ENCODE results near the gene CACNA1G.

CACNA1G gene

GRCh38 chr17:50549256-50549941 lies 11.1 kb upstream of the CACNA1G start:
- no peak for DNase-seq

- no peak for DNase-seq
Measured at GRCh38 chr17:50549969-50550368, 10.5 kb upstream of the CACNA1G start.

DNA sequence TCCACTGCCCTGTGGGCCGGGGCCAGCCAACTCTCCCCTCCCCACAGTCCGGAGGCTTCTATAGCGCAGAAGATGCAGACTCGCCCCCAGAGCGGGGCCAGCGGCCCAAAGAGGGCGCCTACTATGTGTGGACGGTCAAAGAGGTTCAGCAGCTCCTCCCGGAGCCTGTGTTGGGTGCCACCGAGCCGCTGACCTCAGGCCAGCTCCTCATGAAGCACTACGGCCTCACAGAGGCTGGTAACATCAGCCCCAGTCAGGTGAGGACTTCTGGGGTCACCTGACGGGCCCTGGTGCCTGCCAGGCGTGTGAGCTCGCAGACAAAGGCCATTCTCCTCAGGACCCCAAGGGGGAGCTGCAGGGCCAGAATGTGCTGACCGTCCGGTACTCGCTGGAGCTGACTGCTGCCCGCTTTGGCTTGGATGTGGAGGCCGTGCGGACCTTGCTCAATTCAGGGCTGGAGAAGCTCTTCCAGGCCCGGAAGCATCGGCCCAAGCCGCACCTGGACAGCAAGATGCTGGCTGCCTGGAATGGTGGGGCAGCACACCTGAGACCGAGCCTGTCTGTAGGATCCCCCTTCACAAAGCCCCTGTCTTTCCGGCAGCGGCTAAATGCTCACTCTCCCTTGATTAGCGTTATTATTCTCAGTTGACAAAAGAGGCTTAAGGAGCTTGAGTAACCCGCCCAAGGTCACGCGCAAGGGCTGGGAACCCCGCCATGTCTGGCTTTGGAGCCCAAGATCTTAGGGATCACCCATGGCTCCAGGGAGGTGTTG lies 9.7 kb upstream of the CACNA1G start:
- DNase-seq = peak; percentile 22

GRCh38 chr17:50551433-50551815 lies 9.1 kb upstream of the CACNA1G start:
- no peak for DNase-seq

GRCh38 chr17:50551884-50552283 lies 8.6 kb upstream of the CACNA1G start:
- no peak for DNase-seq

GRCh38 chr17:50554201-50554600 lies 6.3 kb upstream of the CACNA1G start:
- no peak for DNase-seq

- no peak for DNase-seq
Measured at GRCh38 chr17:50556803-50557202, 3.7 kb upstream of the CACNA1G start.

- no peak for DNase-seq
Measured at GRCh38 chr17:50557630-50558029, 2.9 kb upstream of the CACNA1G start.

- DNase-seq = no peak
Measured at GRCh38 chr17:50558091-50558490, 2.4 kb upstream of the CACNA1G start.

GRCh38 chr17:50558581-50558940 lies 2.0 kb upstream of the CACNA1G start:
- DNase-seq = no peak

DNA sequence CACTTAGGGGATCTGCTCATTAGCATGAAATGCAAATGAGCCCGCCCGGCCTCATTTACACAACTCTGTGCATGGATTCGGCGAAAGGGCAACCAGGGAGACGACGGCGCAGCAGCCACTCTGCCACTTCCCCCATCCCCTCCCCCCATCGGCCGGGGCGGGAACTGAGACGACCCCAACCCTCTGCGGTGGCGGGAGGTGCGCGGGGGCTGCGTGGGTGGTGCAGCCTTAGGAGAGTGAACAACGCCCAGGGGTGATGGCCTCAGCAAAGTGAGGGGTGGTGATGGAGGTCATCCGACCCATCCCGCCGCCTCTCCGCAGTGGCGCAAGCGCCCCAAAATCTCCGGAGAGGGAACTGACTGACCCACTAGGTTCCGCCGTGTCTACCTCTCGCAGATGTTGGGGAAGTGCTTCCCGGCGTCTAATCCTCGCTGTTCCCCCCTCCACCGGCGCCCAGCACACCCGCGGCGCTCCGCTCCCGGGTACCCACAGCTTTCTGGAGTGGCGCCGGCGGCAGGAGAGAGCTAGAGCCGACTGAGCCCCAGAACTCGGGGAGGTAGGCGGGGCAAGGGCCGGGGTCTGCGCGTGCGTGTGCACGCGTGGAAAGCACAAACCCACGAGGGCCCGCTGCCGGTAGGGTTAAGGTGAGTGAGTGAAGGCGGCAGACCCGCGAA lies 1.4 kb upstream of the CACNA1G start:
- no peak for DNase-seq

DNA sequence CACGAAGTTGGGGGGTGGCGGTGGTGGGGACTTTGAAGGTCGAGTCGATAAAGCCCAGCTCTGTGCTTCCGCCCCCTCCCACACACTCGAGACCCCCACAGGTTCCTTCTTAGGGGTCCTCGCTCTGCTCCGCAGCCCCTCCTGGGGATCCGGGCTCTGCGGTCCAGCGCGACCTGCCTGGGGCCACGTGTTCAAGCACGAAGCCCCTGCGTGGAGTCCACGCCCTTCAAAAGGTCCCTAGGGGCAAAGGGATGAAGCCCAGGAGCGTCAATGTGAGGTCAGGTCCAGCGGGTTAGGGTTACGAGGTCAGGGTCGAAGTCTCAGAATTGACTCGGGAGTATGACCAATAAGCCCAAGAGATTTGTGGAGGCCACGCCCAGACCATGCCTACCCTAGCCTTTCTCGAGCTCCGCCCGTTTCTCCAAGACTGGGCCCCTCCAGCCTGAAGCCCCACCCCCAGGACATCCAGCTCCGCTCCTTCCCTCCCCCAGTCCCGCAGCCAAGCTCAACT lies 786 bp upstream of the CACNA1G start:
- no peak for DNase-seq

DNA sequence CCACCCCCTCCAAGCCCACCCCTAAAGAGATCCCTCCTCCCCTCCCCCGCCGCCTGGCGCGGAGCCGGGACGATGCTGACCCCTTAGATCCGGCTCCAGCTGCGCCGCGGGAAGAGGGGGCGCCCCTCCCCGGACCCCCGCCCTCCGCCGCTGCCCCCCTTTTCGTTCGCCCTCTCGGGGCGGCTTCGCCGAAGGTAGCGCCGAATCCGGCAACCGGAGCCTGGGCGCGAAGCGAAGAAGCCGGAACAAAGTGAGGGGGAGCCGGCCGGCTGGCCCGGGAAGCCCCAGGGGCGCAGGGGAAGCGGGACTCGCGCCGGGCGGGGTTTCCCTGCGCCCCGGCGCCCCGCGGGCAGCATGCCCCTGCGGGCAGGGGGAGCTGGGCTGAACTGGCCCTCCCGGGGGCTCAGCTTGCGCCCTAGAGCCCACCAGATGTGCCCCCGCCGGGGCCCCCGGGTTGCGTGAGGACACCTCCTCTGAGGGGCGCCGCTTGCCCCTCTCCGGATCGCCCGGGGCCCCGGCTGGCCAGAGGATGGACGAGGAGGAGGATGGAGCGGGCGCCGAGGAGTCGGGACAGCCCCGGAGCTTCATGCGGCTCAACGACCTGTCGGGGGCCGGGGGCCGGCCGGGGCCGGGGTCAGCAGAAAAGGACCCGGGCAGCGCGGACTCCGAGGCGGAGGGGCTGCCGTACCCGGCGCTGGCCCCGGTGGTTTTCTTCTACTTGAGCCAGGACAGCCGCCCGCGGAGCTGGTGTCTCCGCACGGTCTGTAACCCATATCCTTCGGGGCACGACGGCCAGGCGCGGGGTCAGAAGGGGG lies 623 bp downstream of the CACNA1G start:
- no peak for DNase-seq

DNA sequence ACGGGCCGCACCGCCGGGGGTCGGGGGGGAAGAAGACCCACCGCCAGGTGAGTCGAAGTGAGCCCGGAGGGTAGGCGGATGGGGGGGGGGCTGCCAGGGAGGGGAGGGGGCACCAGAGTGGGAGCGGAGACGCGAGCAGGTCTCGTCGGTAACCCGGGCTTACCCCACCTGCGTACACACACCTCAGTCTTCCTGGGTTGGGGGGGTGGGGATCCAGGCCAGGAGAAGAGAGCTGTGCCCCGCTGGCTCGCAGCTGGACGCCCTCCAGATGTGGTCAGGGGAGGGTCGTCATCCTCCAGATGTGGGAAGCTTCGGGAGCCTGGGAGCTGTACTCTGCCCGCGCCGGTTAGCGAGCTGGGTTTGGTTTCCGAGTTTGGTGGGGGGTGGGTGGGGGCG lies 1.2 kb downstream of the CACNA1G start:
- no peak for DNase-seq

- no peak for DNase-seq
Measured at GRCh38 chr17:50562242-50563091, 2.0 kb downstream of the CACNA1G start.

- no peak for DNase-seq
Measured at GRCh38 chr17:50563092-50563511, 2.6 kb downstream of the CACNA1G start.

GRCh38 chr17:50564916-50565315 lies 4.4 kb downstream of the CACNA1G start:
- DNase-seq = no peak

DNA sequence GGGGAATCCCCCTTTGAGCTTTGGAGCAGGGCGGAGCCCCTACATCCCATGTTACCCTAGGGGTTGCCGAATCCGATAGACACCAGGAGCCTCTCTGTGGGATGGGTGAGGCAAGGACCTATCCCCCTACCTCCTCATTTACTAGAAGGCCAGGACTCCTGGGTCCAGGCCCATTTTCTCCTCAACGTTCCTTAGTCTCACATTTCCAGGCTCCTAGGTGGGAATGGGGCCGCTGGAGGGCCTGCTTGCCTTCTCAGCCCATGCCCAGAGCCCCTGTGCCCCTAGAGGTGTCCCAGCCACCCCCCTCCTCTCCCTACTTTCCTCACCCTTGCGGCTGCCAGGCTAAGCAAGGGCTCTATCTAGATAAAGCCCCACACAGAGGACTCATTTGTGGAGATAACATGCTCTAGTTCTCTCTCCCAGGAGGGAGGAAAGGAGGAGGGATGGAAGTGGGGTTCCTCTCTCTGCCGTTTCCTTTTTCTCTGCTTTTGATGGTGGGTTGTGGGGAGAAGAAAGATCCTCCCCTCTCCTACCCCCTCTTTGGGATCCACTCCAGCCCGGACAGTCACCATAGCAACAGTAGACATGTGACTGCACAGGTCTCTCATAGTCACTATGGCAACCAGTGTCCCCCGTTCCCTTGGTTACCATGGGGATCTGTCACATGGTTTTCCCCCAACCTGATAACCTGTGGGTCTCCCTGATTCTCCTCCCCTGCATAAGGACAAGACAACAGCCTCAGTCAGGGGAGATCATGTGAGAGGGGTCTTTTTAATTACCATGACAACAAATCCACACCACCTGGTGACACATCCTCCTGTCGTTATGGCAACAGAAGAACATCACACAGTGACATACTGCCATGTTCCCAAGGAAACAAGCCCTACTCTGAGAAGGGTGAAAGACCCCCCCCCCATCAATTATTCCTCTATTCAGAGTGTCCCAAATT lies 5.2 kb downstream of the CACNA1G start:
- DNase-seq = no peak

DNA sequence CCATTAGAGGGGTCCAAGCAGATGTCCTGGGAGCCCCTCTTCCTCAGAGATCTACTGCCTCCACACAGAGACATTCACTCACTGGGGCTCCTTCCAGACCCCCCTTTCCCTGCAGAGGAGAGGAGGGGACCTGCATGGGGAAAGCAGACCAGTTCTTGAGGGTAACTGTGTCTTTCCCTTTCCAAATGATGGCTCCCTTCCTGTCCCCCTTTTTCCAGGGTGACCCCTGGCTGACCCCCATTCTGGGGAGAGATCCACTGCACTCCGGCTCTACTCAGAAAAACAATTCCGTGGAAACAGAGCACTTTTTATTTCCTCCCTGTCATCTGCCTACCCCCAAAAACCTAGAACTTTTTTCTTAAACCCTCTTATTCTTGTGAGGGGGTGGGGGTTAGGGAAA lies 6.4 kb downstream of the CACNA1G start:
- no peak for DNase-seq

DNA sequence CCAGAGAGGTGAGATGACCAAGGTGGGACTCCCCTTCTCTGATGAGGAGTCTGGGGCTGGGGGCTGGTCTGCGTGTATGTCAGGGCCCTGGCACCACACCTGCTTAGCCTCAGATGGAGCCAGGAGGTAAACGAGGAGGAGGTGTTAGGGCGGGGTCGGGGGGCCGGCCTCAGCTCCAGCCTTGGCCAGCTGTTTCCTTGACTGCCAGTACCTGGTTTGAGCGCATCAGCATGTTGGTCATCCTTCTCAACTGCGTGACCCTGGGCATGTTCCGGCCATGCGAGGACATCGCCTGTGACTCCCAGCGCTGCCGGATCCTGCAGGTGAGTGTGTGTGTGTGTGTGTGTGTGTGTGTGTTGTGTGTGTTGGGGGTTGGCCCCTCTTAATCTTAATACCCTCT lies 8.1 kb downstream of the CACNA1G start:
- DNase-seq = no peak

DNA sequence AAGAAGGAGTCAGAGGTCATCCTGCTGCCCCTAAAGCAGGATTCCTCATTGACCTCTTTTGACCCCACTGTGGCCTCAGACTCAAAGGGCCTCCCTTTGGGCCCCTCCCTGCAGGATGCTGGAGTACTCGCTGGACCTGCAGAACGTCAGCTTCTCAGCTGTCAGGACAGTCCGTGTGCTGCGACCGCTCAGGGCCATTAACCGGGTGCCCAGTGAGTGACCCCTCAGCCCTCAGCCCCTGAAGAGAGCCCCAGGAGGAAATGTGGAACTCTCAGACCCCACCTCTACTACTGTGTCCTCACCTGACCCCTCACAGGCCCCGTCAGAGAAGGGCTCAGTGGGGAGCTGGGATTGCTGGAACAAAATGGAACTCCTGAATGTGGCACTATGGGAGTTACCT lies 9.1 kb downstream of the CACNA1G start:
- no peak for DNase-seq

Measured in GDM1 (cell line).